ENCODE data around the gene SLC10A3.

The SLC10A3 gene, protein sequence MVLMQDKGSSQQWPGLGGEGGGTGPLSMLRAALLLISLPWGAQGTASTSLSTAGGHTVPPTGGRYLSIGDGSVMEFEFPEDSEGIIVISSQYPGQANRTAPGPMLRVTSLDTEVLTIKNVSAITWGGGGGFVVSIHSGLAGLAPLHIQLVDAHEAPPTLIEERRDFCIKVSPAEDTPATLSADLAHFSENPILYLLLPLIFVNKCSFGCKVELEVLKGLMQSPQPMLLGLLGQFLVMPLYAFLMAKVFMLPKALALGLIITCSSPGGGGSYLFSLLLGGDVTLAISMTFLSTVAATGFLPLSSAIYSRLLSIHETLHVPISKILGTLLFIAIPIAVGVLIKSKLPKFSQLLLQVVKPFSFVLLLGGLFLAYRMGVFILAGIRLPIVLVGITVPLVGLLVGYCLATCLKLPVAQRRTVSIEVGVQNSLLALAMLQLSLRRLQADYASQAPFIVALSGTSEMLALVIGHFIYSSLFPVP

GRCh38 chrX:154490414-154491083 is at the start of gene SLC10A3:
SLC10A3 (minus strand) TSS chrX:154490629; CDS start chrX:154488940, 1,689 bp downstream.
- DNase-seq (ENCODE audit: low read depth) = peak; percentile 85

DNA sequence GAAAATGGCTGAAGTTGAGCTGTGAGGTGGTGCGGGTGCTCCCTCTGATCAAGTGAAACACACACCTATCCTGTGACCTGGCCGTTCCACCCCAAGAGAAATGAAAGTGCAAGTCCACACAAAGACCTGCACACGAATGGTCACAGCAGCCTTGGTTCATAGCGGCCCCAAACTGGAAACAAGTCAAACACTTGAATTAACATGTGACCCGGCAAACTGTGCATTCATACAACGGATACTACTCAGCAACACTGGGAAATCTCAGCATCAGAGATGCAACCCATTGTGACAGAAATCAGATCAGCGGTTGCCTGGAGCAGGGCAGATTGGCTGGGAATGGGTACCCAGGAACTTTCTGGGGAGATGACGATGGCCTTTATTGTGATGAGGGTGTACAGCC is 48.6 kb upstream of the SLC10A3 start:
- no peak for DNase-seq (ENCODE audit: low read depth)

- DNase-seq (ENCODE audit: low read depth) = no peak
Observed at GRCh38 chrX:154535892-154536291, 45.5 kb upstream of the SLC10A3 start.

DNA sequence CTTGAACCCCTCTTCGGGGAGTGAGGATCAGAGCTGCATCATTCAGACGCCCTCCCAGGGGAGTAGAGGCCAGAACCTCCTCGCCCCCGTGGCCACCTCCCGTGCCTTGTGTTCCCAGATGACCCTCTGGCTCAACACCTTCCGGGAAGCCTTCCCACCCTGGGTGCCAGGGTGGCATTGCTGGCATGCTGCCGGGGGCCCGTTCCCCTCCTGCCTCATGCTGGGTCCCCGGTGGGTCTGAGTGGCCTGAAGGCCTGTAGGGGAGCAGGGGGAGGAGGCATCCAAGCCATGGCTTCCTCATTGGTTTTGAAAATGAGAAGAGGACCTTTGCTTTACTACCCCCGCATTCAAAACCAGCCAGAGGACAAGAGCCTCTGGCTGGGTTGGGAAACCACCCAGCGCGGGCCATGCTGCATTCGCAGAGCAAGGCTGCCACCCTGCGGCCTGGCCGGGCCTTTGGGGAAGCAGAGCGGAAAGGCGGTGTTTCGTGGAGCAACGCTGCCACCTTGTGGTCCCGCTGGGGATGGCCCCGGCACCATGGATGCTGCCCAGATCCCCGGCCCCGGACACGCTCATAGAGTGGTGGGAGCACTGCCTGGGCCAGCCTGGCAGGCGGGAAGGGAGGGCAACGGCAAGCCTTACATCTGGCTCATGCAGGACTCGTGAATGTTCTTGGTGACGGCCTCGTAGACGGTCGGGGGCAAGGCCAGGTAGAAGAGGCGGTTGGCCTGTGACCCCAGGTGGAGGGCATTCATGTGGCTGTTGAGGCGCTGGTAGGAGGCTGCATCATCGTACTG is 44.3 kb upstream of the SLC10A3 start:
- DNase-seq (ENCODE audit: low read depth) = no peak

DNA sequence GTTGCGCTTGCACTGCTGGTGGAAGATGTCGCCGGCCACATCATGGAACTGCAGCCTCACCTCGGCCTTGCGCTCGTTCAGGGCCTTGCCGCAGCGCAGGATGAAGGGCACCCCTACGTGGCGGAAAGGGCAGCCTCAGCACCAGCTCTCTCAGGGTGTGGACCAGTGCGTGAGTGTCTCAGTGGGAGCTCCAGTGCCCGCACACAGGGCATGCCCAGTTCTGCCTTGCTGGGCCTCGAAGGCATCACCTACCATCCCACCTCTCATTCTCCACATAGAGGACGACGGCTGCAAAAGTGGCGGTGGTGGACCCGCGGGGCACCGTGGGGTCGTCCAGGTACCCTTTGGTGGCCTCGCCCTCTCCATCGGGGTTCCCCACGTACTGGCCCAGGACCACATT is 42.3 kb upstream of the SLC10A3 start:
- no peak for DNase-seq (ENCODE audit: low read depth)

GRCh38 chrX:154531626-154532025 is 41.2 kb upstream of the SLC10A3 start:
- DNase-seq (ENCODE audit: low read depth) = no peak

- no peak for DNase-seq (ENCODE audit: low read depth)
Observed at GRCh38 chrX:154530286-154530685, 39.9 kb upstream of the SLC10A3 start.

- no peak for DNase-seq (ENCODE audit: low read depth)
Observed at GRCh38 chrX:154529206-154529612, 38.8 kb upstream of the SLC10A3 start.

DNA sequence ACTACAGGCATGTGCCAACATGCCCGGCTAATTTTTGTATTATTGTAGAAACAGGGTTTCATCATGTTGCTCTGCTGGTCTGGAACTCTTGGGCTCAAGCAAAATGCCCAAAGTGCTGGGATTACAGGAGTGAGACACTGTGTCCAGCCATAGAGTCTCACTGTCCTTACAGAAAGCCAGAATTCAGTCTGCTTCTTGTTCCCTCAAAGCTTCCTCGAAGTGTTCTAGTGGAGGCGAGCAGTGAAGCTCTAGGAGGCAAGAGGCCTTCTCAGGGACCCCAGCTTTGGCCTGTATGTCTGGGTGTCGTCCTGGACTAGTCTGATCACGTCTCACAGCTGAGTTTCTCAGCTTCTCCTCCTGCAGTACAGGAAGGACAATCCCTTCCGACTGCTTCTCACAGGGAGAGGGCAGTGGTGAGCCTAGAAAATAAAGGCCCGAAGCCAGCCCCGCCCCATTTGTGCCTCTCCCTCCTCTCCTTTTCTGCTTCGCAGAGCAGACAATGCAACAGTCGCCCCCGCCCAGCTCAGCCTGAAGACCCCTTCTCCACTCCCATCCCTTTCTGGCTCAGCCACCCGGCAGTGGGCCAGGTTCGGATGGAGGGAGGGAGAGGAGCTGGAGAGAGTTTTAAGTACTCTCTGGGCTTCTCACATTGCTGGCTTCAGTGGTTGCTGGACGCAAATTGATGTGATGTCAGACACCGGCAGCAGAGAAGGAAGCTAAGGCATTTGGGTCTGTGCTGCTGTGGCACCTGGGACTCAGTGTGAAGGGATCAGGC is 36.7 kb upstream of the SLC10A3 start:
- no peak for DNase-seq (ENCODE audit: low read depth)

DNA sequence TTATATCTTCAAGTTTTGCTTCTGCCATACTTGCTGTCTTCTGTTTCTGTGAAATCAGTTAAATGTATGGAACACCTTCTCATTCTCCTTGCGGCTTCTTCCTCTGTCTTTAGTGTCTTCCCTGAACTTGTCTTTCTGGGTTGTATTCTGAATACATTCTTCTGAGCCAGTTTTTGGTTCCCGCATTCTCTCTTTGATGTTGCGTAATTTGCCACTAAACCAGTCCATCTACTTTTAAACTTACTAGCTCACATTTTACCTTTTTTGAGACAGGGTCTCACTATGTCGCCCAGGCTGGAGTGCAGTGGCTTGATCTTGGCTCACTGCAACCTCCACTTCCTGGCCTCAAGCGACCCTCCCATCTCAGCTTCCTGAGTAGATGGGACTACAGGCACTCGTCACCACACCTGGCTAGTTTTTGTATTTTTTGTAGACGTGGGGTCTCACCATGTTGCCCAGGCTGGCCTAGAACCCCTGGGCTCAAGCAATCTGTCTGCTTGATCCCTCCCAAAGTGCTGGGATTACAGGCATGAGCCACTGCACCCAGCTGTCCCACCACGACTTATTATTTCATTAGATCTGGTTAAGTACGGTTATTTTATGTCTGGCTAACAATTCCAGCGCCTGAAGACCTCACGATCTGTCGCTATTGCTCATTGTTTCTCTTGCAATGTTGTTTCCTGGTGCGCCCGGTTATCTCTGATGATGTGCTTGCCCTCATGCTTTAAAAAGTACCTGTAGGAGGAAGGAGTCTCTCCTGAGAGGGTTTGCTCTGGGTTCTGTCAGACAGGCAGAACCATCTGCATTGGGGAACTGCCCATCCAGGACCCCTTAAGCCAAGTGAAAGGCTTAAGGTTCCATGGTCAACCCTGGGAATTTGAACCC is 35.4 kb upstream of the SLC10A3 start:
- DNase-seq (ENCODE audit: low read depth) = no peak

GRCh38 chrX:154519389-154519788 is 29.0 kb upstream of the SLC10A3 start:
- no peak for DNase-seq (ENCODE audit: low read depth)

- no peak for DNase-seq (ENCODE audit: low read depth)
Observed at GRCh38 chrX:154517101-154517781, 26.8 kb upstream of the SLC10A3 start.

DNA sequence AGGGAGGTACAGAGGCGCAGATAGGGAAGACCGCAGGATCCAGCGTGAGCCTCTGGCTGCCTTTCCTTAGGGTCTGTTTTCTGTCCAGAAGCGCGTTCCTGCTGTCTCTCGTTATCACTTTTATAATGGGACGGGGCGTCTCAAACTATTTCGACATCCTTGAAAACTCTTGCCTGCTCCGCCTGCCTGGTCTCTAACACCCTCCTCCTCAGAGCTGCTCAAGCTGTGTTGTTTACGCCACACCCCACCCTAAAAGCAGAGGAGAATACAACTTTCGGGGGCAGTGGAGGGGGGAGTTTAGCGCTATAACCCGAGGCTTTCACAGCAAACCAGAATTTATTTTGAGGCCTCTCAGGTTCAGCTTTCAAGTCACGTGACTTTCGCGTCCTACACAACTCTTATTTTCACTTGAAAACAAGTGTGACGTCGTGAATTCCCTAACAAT is 26.2 kb upstream of the SLC10A3 start:
- no peak for DNase-seq (ENCODE audit: low read depth)

- peak; percentile 71 for DNase-seq (ENCODE audit: low read depth)
Observed at GRCh38 chrX:154515966-154516655, 25.7 kb upstream of the SLC10A3 start, which contains the start of gene FAM3A. FAM3A (minus strand) TSS chrX:154516232; CDS start chrX:154515772, 460 bp downstream.

DNA sequence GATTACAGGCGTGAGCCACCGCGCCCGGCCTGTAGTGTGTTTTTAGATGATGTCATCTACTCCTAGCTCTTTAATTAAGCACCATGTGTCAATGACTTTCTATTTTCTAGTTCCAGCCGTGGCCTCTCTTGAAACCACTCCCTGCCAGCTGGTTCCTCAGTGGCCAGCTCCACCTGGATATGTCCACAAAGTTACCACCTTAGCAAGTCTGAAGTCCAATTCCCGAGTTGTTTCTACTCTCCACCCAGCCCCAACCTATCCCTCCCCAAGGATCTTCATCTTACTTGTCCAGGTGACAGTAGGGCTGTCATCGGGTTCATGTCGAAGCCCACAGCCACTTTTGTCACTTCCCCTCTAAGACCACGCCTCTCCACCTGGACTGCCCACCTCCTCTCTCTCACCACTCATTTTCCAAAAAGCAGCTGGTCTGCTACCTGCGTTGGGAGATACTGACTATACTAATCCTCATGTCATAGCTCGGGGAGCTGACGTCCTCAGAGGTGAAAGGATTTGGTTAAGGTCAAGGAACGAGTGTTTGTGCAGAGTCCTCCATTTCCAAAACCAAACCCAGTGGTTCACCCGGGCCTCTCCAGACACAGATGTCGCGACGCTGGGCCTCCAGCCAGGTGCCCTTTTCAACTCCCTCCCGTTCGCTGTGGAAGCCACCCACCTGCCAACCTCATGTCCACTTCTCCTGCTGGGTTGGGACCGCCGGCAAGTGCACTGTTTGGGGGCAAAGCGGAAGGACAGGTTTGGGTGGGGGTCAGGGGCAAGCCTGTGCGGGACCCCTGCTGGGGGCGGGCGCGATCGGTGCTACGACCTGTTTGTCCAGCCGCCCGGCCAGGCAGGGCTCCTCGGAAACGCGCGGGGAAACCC is 24.9 kb upstream of the SLC10A3 start:
- DNase-seq (ENCODE audit: low read depth) = no peak

GRCh38 chrX:154513716-154514115 is 23.3 kb upstream of the SLC10A3 start:
- DNase-seq (ENCODE audit: low read depth) = no peak

GRCh38 chrX:154512879-154513553 is 22.6 kb upstream of the SLC10A3 start:
- DNase-seq (ENCODE audit: low read depth) = no peak

- DNase-seq (ENCODE audit: low read depth) = no peak
Observed at GRCh38 chrX:154511761-154512160, 21.3 kb upstream of the SLC10A3 start.
